Measurements from ENCODE around the gene ALAS1. TPM values are rescaled to one million over a fixed set of nuclear protein-coding genes. Genes with fewer than 3 reads are reported as not detected.

The ALAS1 gene
- total and polyA plus RNA-seq, 9 donors: 16.1 to 70.1 (median 25.8) TPM

- intact Hi-C loops (cut with DNase I): loop anchor here in 3 of 4 donors (5.0 to 10.0 kb wide), 3 partner anchors 51 to 124 kb away; partner anchors contain the start of gene WDR82 (in 1 of the 3)
Measured at GRCh38 chr3:52223449-52224408, 25.8 kb downstream of the ALAS1 start.

DNA sequence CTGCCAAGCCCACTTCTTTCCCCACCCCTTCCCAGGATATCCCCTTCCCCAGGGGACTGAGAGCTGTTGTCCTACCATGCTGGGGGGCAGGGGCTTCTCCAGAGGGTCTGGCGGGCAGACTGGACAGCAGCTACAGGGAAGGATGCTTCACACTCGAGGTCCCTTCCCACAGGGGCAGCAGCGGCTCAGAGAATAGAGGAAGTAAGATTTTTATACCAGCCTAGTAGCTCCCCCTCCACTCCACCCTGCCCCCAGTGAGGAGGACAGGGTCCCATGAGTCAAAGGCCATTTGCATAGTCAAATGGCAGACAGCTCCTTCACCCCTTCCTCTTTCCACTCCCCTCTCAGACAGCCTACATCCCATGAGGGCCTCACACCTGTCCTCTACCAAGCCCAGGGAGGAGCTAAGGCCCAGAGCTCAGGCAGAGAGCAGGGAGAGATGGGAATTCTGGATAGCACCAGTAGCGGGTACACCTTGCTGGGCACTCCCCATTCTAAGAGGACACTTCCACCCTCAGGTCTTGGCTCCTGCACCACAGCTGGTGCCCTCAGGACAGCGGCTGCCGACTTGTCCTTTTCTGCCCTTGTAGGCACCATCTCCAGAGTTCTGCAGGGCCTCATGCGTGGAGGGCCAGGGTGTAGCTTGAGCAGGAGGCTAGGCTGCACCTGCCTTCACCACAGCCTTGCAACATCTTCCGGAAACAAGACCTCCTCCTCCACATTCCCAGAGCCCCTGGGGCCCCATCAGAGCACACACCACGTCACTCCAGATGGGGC lies 27.7 kb downstream of the ALAS1 start, which contains the start of gene TLR9:
TSS of gene TLR9 (minus strand) at position 194 of the 777 bp plus-strand sequence. CDS start at position 78, 116 bp downstream.
- no peak for DNase-seq
- Histone ChIP-seq H3K4me1 (ENCODE audit: insufficient read depth) (peaks cover 9% of the 10 kb centered on the region), H3K36me3 (peaks cover 2% of the 10 kb centered on the region), H3K27me3 (no peaks in the 10 kb centered on the region), H3K27ac (no peak within 1 kb of the TSS), H3K4me3 (no peak within 1 kb of the TSS), H3K9me3 (no peaks in the 10 kb centered on the region)
- 70 to 75% (median 74%) methylated on average over 9 of the region's 9 CpGs for WGBS, 3 donors
- intact Hi-C loops (cut with DNase I): loop anchor here in 1 of 4 donors (10.0 kb wide), 1 partner anchor 49 kb away; the partner anchor contains the start of gene WDR82
- TF ChIP-seq POLR2A (IDR thresholded peaks at IDR 0.05) (no peak), EP300 (IDR thresholded peaks at IDR 0.05) (no peak)
- TF ChIP-seq, protein P1, sequence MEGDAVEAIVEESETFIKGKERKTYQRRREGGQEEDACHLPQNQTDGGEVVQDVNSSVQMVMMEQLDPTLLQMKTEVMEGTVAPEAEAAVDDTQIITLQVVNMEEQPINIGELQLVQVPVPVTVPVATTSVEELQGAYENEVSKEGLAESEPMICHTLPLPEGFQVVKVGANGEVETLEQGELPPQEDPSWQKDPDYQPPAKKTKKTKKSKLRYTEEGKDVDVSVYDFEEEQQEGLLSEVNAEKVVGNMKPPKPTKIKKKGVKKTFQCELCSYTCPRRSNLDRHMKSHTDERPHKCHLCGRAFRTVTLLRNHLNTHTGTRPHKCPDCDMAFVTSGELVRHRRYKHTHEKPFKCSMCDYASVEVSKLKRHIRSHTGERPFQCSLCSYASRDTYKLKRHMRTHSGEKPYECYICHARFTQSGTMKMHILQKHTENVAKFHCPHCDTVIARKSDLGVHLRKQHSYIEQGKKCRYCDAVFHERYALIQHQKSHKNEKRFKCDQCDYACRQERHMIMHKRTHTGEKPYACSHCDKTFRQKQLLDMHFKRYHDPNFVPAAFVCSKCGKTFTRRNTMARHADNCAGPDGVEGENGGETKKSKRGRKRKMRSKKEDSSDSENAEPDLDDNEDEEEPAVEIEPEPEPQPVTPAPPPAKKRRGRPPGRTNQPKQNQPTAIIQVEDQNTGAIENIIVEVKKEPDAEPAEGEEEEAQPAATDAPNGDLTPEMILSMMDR (IDR thresholded peaks at IDR 0.05): no peak

More at GRCh38 chr3:52223449-52224408, 25.8 kb downstream of the ALAS1 start:
- Histone ChIP-seq H3K36me3 (no peaks in the 10 kb centered on the region), H3K27me3 (no peaks in the 10 kb centered on the region), H3K9me3 (no peaks in the 10 kb centered on the region), H3K4me1 (ENCODE audit: insufficient read depth) (peaks cover 9% of the 10 kb centered on the region), H3K4me3 (no peak overlapping the region), H3K27ac (no peak overlapping the region)
- peak in 2 of 5 donors; percentile 21 to 30 for DNase-seq
- TF ChIP-seq POLR2A (IDR thresholded peaks at IDR 0.05) (no peak), EP300 (IDR thresholded peaks at IDR 0.05) (no peak)
- TF ChIP-seq, protein P1 (IDR thresholded peaks at IDR 0.05): no peak
- WGBS, 3 donors: 92 to 94% (median 93%) methylated on average over 32 of the region's 32 CpGs

GRCh38 chr3:52226229-52226817 lies 28.4 kb downstream of the ALAS1 start:
- DNase-seq: no peak

More at GRCh38 chr3:52226229-52226817, 28.4 kb downstream of the ALAS1 start:
- TF ChIP-seq EP300 (IDR thresholded peaks at IDR 0.05): no peak
- TF ChIP-seq POLR2A (IDR thresholded peaks at IDR 0.05): no peak
- TF ChIP-seq, protein P1 (IDR thresholded peaks at IDR 0.05): no peak
- Histone ChIP-seq H3K27ac (no peak overlapping the region), H3K27me3 (no peaks in the 10 kb centered on the region), H3K4me3 (no peak overlapping the region), H3K36me3 (peaks cover 2% of the 10 kb centered on the region), H3K4me1 (ENCODE audit: insufficient read depth) (peaks cover 9% of the 10 kb centered on the region), H3K9me3 (no peaks in the 10 kb centered on the region)
- 77 to 83% (median 79%) methylated on average over 5 of the region's 5 CpGs for WGBS, 3 donors
- intact Hi-C loops (cut with DNase I): loop anchor here in 1 of 4 donors (10.0 kb wide), 1 partner anchor 48 kb away; the partner anchor contains the start of gene WDR82

Data from ovary (tissue), 9 donors.